ENCODE results near the gene GLI3.

GLI3 gene

DNA sequence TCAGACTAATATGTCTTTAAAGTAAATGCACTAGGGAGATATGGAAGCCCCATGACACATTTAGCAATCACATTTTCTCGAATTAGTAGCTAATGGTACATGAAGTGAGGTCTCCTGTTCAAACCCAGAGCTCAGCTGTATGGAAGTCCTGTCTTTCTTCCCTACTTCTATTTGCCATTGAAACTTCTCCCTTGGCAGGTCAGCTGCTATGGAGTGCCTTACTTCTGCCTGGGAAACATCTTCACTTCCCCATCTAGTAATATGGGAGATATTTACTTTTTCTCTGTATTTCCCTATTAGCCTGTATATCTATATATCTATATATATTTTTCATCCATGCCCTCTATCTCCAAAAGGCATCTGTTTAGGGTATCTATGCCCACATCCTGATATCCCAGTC, 308.8 kb downstream of the GLI3 start:
- Histone ChIP-seq H3K27ac (ENCODE audit: low read length) (no peak overlapping the region), H3K9ac (ENCODE audit: low read depth, low read length) (no peak overlapping the region), H3K9me3 (ENCODE audit: insufficient read depth, low read length, severe bottlenecking) (no peaks in the 10 kb centered on the region), H3K79me2 (ENCODE audit: insufficient read depth, low read length) (no peaks in the 10 kb centered on the region), H3K4me1 (ENCODE audit: insufficient read depth, low read length) (no peaks in the 10 kb centered on the region), H3K36me3 (ENCODE audit: insufficient read depth, low read length) (no peaks in the 10 kb centered on the region), H3K27me3 (ENCODE audit: insufficient read depth, low read length, poor library complexity) (peaks cover 24% of the 10 kb centered on the region), H2AFZ (ENCODE audit: low read depth, low read length) (no peak overlapping the region), H3K4me2 (ENCODE audit: insufficient read depth, low read length) (no peak overlapping the region), H3K4me3 (ENCODE audit: low read depth in 1 of 2, low read length in 2 of 2) (no peak overlapping the region), H4K20me1 (ENCODE audit: insufficient read depth, low read length) (no peaks in the 10 kb centered on the region)
- DNase-seq (no peak), ATAC-seq (ENCODE audit: insufficient read depth, low read depth) (no peak)
- TF ChIP-seq EZH2 (IDR thresholded peaks at IDR 0.05; ENCODE audit: borderline replicate concordance, low read depth, low read length, severe bottlenecking): no peak

DNA sequence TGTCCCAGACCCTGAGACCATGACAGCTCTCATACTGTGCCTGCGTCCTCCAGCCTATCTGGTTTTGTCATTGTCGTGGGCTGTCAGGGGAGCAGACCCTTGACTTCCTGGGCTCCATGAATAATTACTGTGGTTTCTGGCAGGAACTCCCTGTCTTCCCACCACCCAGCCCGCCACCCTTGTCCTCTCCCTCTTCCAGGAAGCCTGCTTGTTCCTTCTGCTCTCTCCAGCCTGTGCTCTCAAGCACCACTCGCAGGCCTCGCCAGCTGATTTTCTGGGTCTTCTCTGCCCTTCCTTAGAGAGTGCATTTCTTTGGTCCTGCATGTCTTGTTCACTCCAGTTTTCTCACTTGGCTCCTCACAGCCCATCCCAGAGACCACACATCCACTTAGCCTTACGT, 309.6 kb downstream of the GLI3 start:
- no peak overlapping the region for H2AFZ ChIP-seq (ENCODE audit: low read depth, low read length)
- no peaks in the 10 kb centered on the region for H3K36me3 ChIP-seq (ENCODE audit: insufficient read depth, low read length)
- no peaks in the 10 kb centered on the region for H3K9me3 ChIP-seq (ENCODE audit: insufficient read depth, low read length, severe bottlenecking)
- H3K4me2 ChIP-seq (ENCODE audit: insufficient read depth, low read length): no peak overlapping the region
- no peak overlapping the region for H3K9ac ChIP-seq (ENCODE audit: low read depth, low read length)
- DNase-seq (no peak), ATAC-seq (ENCODE audit: insufficient read depth, low read depth) (no peak)
- no peak for TF ChIP-seq EZH2 (IDR thresholded peaks at IDR 0.05; ENCODE audit: borderline replicate concordance, low read depth, low read length, severe bottlenecking)
- TF ChIP-seq, protein P1, sequence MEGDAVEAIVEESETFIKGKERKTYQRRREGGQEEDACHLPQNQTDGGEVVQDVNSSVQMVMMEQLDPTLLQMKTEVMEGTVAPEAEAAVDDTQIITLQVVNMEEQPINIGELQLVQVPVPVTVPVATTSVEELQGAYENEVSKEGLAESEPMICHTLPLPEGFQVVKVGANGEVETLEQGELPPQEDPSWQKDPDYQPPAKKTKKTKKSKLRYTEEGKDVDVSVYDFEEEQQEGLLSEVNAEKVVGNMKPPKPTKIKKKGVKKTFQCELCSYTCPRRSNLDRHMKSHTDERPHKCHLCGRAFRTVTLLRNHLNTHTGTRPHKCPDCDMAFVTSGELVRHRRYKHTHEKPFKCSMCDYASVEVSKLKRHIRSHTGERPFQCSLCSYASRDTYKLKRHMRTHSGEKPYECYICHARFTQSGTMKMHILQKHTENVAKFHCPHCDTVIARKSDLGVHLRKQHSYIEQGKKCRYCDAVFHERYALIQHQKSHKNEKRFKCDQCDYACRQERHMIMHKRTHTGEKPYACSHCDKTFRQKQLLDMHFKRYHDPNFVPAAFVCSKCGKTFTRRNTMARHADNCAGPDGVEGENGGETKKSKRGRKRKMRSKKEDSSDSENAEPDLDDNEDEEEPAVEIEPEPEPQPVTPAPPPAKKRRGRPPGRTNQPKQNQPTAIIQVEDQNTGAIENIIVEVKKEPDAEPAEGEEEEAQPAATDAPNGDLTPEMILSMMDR (IDR thresholded peaks at IDR 0.05; ENCODE audit: borderline replicate concordance, extremely low read depth, low read length, poor library complexity, severe bottlenecking): no peak
- H3K79me2 ChIP-seq (ENCODE audit: insufficient read depth, low read length): no peaks in the 10 kb centered on the region
- H3K27ac ChIP-seq (ENCODE audit: low read length): no peak overlapping the region
- no peak overlapping the region for H3K4me3 ChIP-seq (ENCODE audit: low read depth in 1 of 2, low read length in 2 of 2)
- H4K20me1 ChIP-seq (ENCODE audit: insufficient read depth, low read length): no peaks in the 10 kb centered on the region
- H3K4me1 ChIP-seq (ENCODE audit: insufficient read depth, low read length): no peaks in the 10 kb centered on the region
- H3K27me3 ChIP-seq (ENCODE audit: insufficient read depth, low read length, poor library complexity): peaks cover 25% of the 10 kb centered on the region

DNA sequence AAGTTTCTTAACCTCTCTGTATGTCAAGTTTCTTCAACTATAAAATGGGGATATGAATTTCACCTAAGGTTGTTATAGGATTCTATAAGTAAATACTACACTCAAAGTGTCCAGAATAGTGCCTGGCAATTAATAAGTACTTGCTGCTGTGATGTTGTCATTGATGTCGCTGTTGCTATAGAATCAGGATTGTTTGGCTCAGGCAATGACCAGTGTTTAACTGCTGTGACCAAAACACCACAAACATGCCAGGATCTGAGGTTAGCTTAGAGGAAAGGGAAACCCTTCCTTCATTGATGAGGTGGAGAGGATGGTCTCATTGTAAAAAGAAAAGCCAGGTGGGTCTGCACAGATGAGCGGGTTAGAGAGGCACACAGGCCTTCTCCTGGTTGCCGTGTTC, 311.1 kb downstream of the GLI3 start:
- H3K27me3 ChIP-seq (ENCODE audit: insufficient read depth, low read length, poor library complexity): peaks cover 21% of the 10 kb centered on the region
- no peak for ATAC-seq (ENCODE audit: insufficient read depth, low read depth)
- no peaks in the 10 kb centered on the region for H3K79me2 ChIP-seq (ENCODE audit: insufficient read depth, low read length)
- H4K20me1 ChIP-seq (ENCODE audit: insufficient read depth, low read length): no peaks in the 10 kb centered on the region
- H3K36me3 ChIP-seq (ENCODE audit: insufficient read depth, low read length): no peaks in the 10 kb centered on the region
- TF ChIP-seq, protein P1 (IDR thresholded peaks at IDR 0.05; ENCODE audit: borderline replicate concordance, extremely low read depth, low read length, poor library complexity, severe bottlenecking): no peak
- TF ChIP-seq EZH2 (IDR thresholded peaks at IDR 0.05; ENCODE audit: borderline replicate concordance, low read depth, low read length, severe bottlenecking): no peak
- DNase-seq: no peak
- H3K4me2 ChIP-seq (ENCODE audit: insufficient read depth, low read length): no peak overlapping the region
- H3K9ac ChIP-seq (ENCODE audit: low read depth, low read length): no peak overlapping the region
- H3K4me3 ChIP-seq (ENCODE audit: low read depth in 1 of 2, low read length in 2 of 2): no peak overlapping the region
- H3K4me1 ChIP-seq (ENCODE audit: insufficient read depth, low read length): no peaks in the 10 kb centered on the region
- no peaks in the 10 kb centered on the region for H3K9me3 ChIP-seq (ENCODE audit: insufficient read depth, low read length, severe bottlenecking)
- H2AFZ ChIP-seq (ENCODE audit: low read depth, low read length): no peak overlapping the region
- H3K27ac ChIP-seq (ENCODE audit: low read length): no peak overlapping the region

DNA sequence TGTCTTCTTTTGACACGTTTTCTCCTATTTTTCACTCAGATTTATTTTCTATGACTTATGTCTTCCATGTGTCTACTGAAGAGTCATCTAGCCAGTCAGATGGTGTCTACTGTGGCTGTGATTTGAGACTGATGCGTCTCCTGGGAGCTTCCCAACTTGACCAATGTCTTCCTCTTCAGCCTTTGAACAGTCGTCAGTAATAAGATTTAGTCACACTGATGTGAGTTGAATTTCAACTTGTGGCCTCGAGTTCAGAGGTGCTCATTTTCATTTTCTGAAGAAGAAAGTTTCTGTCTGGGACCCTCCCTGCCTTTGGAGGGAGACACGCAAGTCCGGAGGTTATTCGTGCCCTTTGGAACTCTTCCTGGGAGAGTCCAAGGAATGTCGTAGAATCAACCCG, 312.2 kb downstream of the GLI3 start:
- Histone ChIP-seq H4K20me1 (ENCODE audit: insufficient read depth, low read length) (no peaks in the 10 kb centered on the region), H3K36me3 (ENCODE audit: insufficient read depth, low read length) (no peaks in the 10 kb centered on the region), H3K27me3 (ENCODE audit: insufficient read depth, low read length, poor library complexity) (peaks cover 15% of the 10 kb centered on the region), H3K9me3 (ENCODE audit: insufficient read depth, low read length, severe bottlenecking) (no peaks in the 10 kb centered on the region), H3K79me2 (ENCODE audit: insufficient read depth, low read length) (no peaks in the 10 kb centered on the region), H3K4me2 (ENCODE audit: insufficient read depth, low read length) (no peak overlapping the region), H2AFZ (ENCODE audit: low read depth, low read length) (no peak overlapping the region), H3K9ac (ENCODE audit: low read depth, low read length) (no peak overlapping the region), H3K4me3 (ENCODE audit: low read depth in 1 of 2, low read length in 2 of 2) (no peak overlapping the region), H3K4me1 (ENCODE audit: insufficient read depth, low read length) (no peaks in the 10 kb centered on the region), H3K27ac (ENCODE audit: low read length) (no peak overlapping the region)
- ATAC-seq (ENCODE audit: insufficient read depth, low read depth): no peak
- DNase-seq: no peak
- no peak for TF ChIP-seq EZH2 (IDR thresholded peaks at IDR 0.05; ENCODE audit: borderline replicate concordance, low read depth, low read length, severe bottlenecking)
- TF ChIP-seq, protein P1 (IDR thresholded peaks at IDR 0.05; ENCODE audit: borderline replicate concordance, extremely low read depth, low read length, poor library complexity, severe bottlenecking): no peak

Measured in DND-41 (cell line).